Breast epithelium (tissue), 4 donors: Measurements from ENCODE around the gene GHR. TPM values are rescaled to one million over a fixed set of nuclear protein-coding genes. Genes with fewer than 3 reads are reported as not detected.

Experiments used
- DNase-seq, 2 donors: peaks; one replicate each; pipeline ENCODE4 v3.0.0-alpha.2; 2019; ENCODE audit warnings: low spot score in 2 of 2
- H3K27ac ChIP-seq, 2 donors: fragments of 200-600 bp; sonication (generic) in 1 of 2; one replicate each; pipeline ENCODE4 v1.5.1; 2016 to 2019; ENCODE audit warnings: mild to moderate bottlenecking in 1 of 2
- H3K27me3 ChIP-seq, 2 donors: fragments of 200-600 bp; sonication (generic) in 1 of 2; one replicate each; pipeline versions ENCODE4 v1.5.1 to v1.6.0; 2017 to 2019; ENCODE audit warnings: control low read depth in 1 of 2, mild to moderate bottlenecking in 1 of 2
- H3K36me3 ChIP-seq: fragments of 200-600 bp; one replicate; pipeline ENCODE4 v1.5.1; 2019
- H3K4me1 ChIP-seq, 2 donors: fragments of 200-600 bp; sonication (generic); one replicate each; pipeline ENCODE4 v1.5.1; 2016 to 2019; ENCODE audit warnings: control low read depth in 1 of 2
- H3K4me3 ChIP-seq, 3 donors: fragments of 200-600 bp; sonication (generic); 1 replicate in 2 of 3; 2 replicates in 1 of 3; pipeline ENCODE4 v1.5.1; 2016 to 2019; ENCODE audit warnings: mild to moderate bottlenecking in 3 of 3, moderate library complexity in 2 of 3
- H3K9me3 ChIP-seq, 2 donors: fragments of 200-600 bp; sonication (generic) in 1 of 2; one replicate each; pipeline ENCODE4 v1.5.1; 2016 to 2019; ENCODE audit warnings: control low read depth in 1 of 2
- CTCF ChIP-seq, 3 donors: fragments of 450-650 bp; IDR thresholded peaks; one replicate each; pipeline ENCODE4 v1.5.1; 2016 to 2017; ENCODE audit warnings: antibody characterized with exemption in 3 of 3, mild to moderate bottlenecking in 3 of 3, moderate library complexity in 3 of 3
- POLR2A ChIP-seq: fragments of 450-650 bp; IDR thresholded peaks from one replicate; pipeline ENCODE4 v1.6.1; 2016; ENCODE audit warnings: antibody characterized with exemption, mild to moderate bottlenecking, moderate library complexity
- POLR2AphosphoS5 ChIP-seq, 3 donors: sonication (generic); formaldehyde crosslinking; IDR thresholded peaks; one replicate each; pipeline ENCODE4 v1.6.1; 2017; ENCODE audit warnings: antibody characterized with exemption in 3 of 3
- intact Hi-C: fragments of 100-400 bp; cut with DNase I; formaldehyde crosslinking; loops from one replicate; pipeline ENCODE4 v1.15.1; 2023; ENCODE audit warnings: low total_unique reads
- total RNA-seq, 3 donors: library from RNA; depleted of rRNA; stranded (reverse); fragments of >200 nt; gene quantifications; one replicate each; pipeline ENCODE4 v1.1.0, GENCODE V29; 2016

Gene GHR
- total RNA-seq, 3 donors from 2014 or later = 25.6 to 234 (median 26.5) TPM

GRCh38 chr5:42555010-42555409, 131.8 kb downstream of the GHR start:
- Histone ChIP-seq H3K27me3 (no peaks in the 10 kb centered on the region), H3K4me1 (no peaks in the 10 kb centered on the region), H3K4me3 (no peak overlapping the region), H3K36me3 (no peaks in the 10 kb centered on the region), H3K9me3 (no peaks in the 10 kb centered on the region), H3K27ac (no peak overlapping the region)
- TF ChIP-seq POLR2AphosphoS5 (IDR thresholded peaks at IDR 0.05) (no peak), CTCF (IDR thresholded peaks at IDR 0.05) (no peak), POLR2A (no peak)
- intact Hi-C loops = no loop called here
- no peak for DNase-seq

GRCh38 chr5:42555797-42556196, 132.6 kb downstream of the GHR start:
- no peak overlapping the region for H3K27ac ChIP-seq
- no peaks in the 10 kb centered on the region for H3K9me3 ChIP-seq
- no peaks in the 10 kb centered on the region for H3K27me3 ChIP-seq
- H3K36me3 ChIP-seq = no peaks in the 10 kb centered on the region
- TF ChIP-seq POLR2AphosphoS5 (IDR thresholded peaks at IDR 0.05) (no peak), POLR2A (no peak), CTCF (IDR thresholded peaks at IDR 0.05) (no peak)
- no peaks in the 10 kb centered on the region for H3K4me1 ChIP-seq
- no peak for DNase-seq
- H3K4me3 ChIP-seq = no peak overlapping the region
- intact Hi-C loops = no loop called here

GRCh38 chr5:42557689-42558088, 134.4 kb downstream of the GHR start:
- Histone ChIP-seq H3K27ac (no peak overlapping the region), H3K36me3 (no peaks in the 10 kb centered on the region), H3K27me3 (no peaks in the 10 kb centered on the region), H3K9me3 (no peaks in the 10 kb centered on the region), H3K4me3 (no peak overlapping the region), H3K4me1 (no peaks in the 10 kb centered on the region)
- TF ChIP-seq CTCF (IDR thresholded peaks at IDR 0.05) = no peak
- TF ChIP-seq POLR2A = no peak
- TF ChIP-seq POLR2AphosphoS5 (IDR thresholded peaks at IDR 0.05) = no peak
- intact Hi-C loops = no loop called here
- no peak for DNase-seq

- Histone ChIP-seq H3K9me3 (no peaks in the 10 kb centered on the region), H3K36me3 (no peaks in the 10 kb centered on the region), H3K4me3 (no peak overlapping the region), H3K27me3 (no peaks in the 10 kb centered on the region), H3K27ac (no peak overlapping the region), H3K4me1 (peaks cover 0 to 3% of the 10 kb centered on the region in 2 donors)
- DNase-seq = no peak
- TF ChIP-seq POLR2A = no peak
- TF ChIP-seq CTCF (IDR thresholded peaks at IDR 0.05) = no peak
- TF ChIP-seq POLR2AphosphoS5 (IDR thresholded peaks at IDR 0.05) = no peak
- intact Hi-C loops = no loop called here
Measured at GRCh38 chr5:42561656-42562055, 138.4 kb downstream of the GHR start.

GRCh38 chr5:42564689-42565356, 141.6 kb downstream of the GHR start:
- Histone ChIP-seq H3K4me1 (peaks cover 0 to 3% of the 10 kb centered on the region in 2 donors), H3K4me3 (no peak overlapping the region), H3K27me3 (no peaks in the 10 kb centered on the region), H3K27ac (peak overlapping the region; percentile 15 to 54), H3K9me3 (no peaks in the 10 kb centered on the region), H3K36me3 (no peaks in the 10 kb centered on the region)
- intact Hi-C loops = no loop called here
- no peak for TF ChIP-seq CTCF (IDR thresholded peaks at IDR 0.05)
- TF ChIP-seq POLR2AphosphoS5 (IDR thresholded peaks at IDR 0.05) = no peak
- TF ChIP-seq POLR2A = no peak
- DNase-seq = no peak
